ENCODE measurements around the gene CFAP92. TPM values are rescaled to one million over a fixed set of nuclear protein-coding genes. Genes with fewer than 3 reads are reported as not detected.

CFAP92 gene
- total RNA-seq, 1 donor from 2014 or later: 2.0 TPM

- H3K27ac ChIP-seq: no peak overlapping the region
- H3K4me3 ChIP-seq: no peak overlapping the region
- DNase-seq (no peak), ATAC-seq (no peak)
- H3K4me1 ChIP-seq: peaks cover 83% of the 10 kb centered on the region
- H3K36me3 ChIP-seq: no peaks in the 10 kb centered on the region
- no peaks in the 10 kb centered on the region for H3K27me3 ChIP-seq (ENCODE audit: low read depth)
- TF ChIP-seq CTCF (IDR thresholded peaks at IDR 0.05): no peak
- no peaks in the 10 kb centered on the region for H3K9me3 ChIP-seq
- intact Hi-C loops (cut with DNase I): no loop called here
Measured at GRCh38 chr3:129019266-129019665, 25.4 kb upstream of the CFAP92 start.

- Histone ChIP-seq H3K4me3 (no peak overlapping the region), H3K27ac (peak overlapping the region; percentile 84), H3K9me3 (no peaks in the 10 kb centered on the region), H3K36me3 (no peaks in the 10 kb centered on the region), H3K4me1 (peaks cover 86% of the 10 kb centered on the region), H3K27me3 (ENCODE audit: low read depth) (no peaks in the 10 kb centered on the region)
- no peak for DNase-seq
- TF ChIP-seq CTCF (IDR thresholded peaks at IDR 0.05): no peak
- no peak for ATAC-seq
- intact Hi-C loops (cut with DNase I): no loop called here
Measured at GRCh38 chr3:129018751-129019150, 24.9 kb upstream of the CFAP92 start.

DNA sequence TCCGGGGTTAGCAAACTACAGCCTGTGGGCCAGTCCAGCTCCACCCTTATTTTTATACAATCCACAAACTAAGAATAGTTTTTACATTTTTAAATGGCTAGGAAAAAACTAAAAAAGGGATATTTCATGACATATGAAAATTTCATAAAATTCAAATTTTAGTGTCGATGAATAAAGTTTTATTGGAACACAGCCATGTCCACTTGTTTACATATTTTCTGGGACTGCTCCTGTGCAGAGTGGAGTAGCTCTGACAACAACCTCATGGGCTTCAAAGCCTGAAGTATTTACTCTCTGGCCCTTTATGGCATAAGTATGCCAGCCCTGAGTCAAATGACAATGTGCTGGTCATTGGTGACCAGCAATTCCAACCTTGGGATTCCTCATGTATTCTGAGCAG is 24.4 kb upstream of the CFAP92 start:
- H3K27me3 ChIP-seq (ENCODE audit: low read depth): no peaks in the 10 kb centered on the region
- H3K27ac ChIP-seq: peak overlapping the region; percentile 84
- H3K4me1 ChIP-seq: peaks cover 86% of the 10 kb centered on the region
- intact Hi-C loops (cut with DNase I): no loop called here
- no peak for TF ChIP-seq CTCF (IDR thresholded peaks at IDR 0.05)
- no peaks in the 10 kb centered on the region for H3K9me3 ChIP-seq
- no peak for ATAC-seq
- H3K36me3 ChIP-seq: no peaks in the 10 kb centered on the region
- no peak overlapping the region for H3K4me3 ChIP-seq
- DNase-seq: no peak

DNA sequence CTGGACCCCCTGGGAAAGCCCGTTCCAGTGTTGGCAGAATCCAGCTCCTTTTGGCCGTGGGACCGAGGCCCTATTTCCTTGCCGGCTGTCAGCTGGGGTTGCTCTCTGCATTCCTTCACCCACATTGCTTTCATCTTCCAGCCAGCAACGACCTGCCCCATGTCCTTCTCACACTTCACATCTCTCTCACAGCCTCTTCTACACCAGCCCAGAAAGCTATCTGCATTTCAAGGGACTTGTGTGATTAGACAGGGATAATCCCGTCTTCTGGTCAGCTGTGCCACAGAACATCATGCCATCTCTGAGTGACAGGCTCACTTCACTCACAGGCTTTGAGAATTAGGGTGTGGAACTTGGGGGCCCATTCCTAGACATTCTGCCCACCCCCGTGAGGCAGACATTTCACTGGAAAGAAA is 23.6 kb upstream of the CFAP92 start:
- intact Hi-C loops (cut with DNase I): no loop called here
- DNase-seq (no peak), ATAC-seq (no peak)
- Histone ChIP-seq H3K4me3 (no peak overlapping the region), H3K9me3 (no peaks in the 10 kb centered on the region), H3K27ac (peak overlapping the region; percentile 84), H3K36me3 (no peaks in the 10 kb centered on the region), H3K4me1 (peaks cover 79% of the 10 kb centered on the region), H3K27me3 (ENCODE audit: low read depth) (no peaks in the 10 kb centered on the region)
- no peak for TF ChIP-seq CTCF (IDR thresholded peaks at IDR 0.05)

GRCh38 chr3:129016720-129017483 is 23.0 kb upstream of the CFAP92 start:
- DNase-seq: peak; percentile 70
- Histone ChIP-seq H3K9me3 (no peaks in the 10 kb centered on the region), H3K27me3 (ENCODE audit: low read depth) (no peaks in the 10 kb centered on the region), H3K27ac (peak overlapping the region; percentile 84), H3K4me3 (no peak overlapping the region), H3K36me3 (no peaks in the 10 kb centered on the region), H3K4me1 (peaks cover 75% of the 10 kb centered on the region)
- ATAC-seq: peak; percentile 33 to 57
- TF ChIP-seq CTCF (IDR thresholded peaks at IDR 0.05): no peak
- intact Hi-C loops (cut with DNase I): no loop called here

Measured in lower lobe of right lung (tissue), 2 donors.